Ovary (tissue), 9 donors: Measurements from ENCODE around the gene TTLL10. TPM values are rescaled to one million over a fixed set of nuclear protein-coding genes. Genes with fewer than 3 reads are reported as not detected.

ENCODE experiments used
- DNase-seq, 5 donors: peaks; one replicate each; pipeline ENCODE4 v3.0.0-alpha.2; 2019 to 2020
- H3K27ac ChIP-seq, 2 donors: fragments of 200-600 bp; one replicate each; pipeline versions ENCODE4 v1.5.1 to v1.8.0; 2019 to 2022
- H3K27me3 ChIP-seq: fragments of 200-600 bp; one replicate; pipeline ENCODE4 v1.8.0; 2022
- H3K36me3 ChIP-seq: fragments of 200-600 bp; sonication (generic); one replicate; pipeline ENCODE4 v1.5.1; 2019
- H3K4me1 ChIP-seq: one replicate; pipeline ENCODE4 v1.8.1; 2013; ENCODE audit warnings: mild to moderate bottlenecking, moderate library complexity; ENCODE audit not compliant: insufficient read depth
- H3K4me3 ChIP-seq: fragments of 200-600 bp; sonication (generic); one replicate; pipeline ENCODE4 v1.5.1; 2017
- H3K9me3 ChIP-seq, 2 donors: fragments of 200-600 bp in 1 of 2; sonication (generic) in 1 of 2; one replicate each; pipeline versions ENCODE4 v1.5.1 to v1.8.1; 2013 to 2019; ENCODE audit warnings: mild to moderate bottlenecking in 1 of 2, moderate library complexity in 1 of 2
- CTCF ChIP-seq, 3 donors: fragments of 450-650 bp in 2 of 3; fragments of 200-600 bp in 1 of 3; IDR thresholded peaks; one replicate each; pipeline versions ENCODE4 v1.5.1 to v1.8.0; 2016 to 2022; ENCODE audit warnings: antibody characterized with exemption in 3 of 3, mild to moderate bottlenecking in 1 of 3
- EP300 ChIP-seq: sonication (generic); formaldehyde crosslinking; IDR thresholded peaks from one replicate; pipeline ENCODE4 v1.6.1; 2017; ENCODE audit warnings: antibody characterized with exemption
- POLR2A ChIP-seq: fragments of 450-650 bp; IDR thresholded peaks from one replicate; pipeline ENCODE4 v1.6.1; 2017; ENCODE audit warnings: antibody characterized with exemption, mild to moderate bottlenecking, moderate library complexity
- WGBS, 3 donors: extraction: QIAGEN DNeasy Blood & Tissue Kit in 1 of 3; methylation state at CpG; one replicate each; pipeline versions ENCODE4 v1.1.5 to v1.1.7; 2013 to 2017; 5-methylcytosine and 5-hydroxymethylcytosine counted together
- intact Hi-C, 4 donors: fragments of 100-400 bp; cut with DNase I; formaldehyde crosslinking; loops; one replicate each; pipeline versions ENCODE4 v1.11.0 to v1.15.1; 2022 to 2023
- polyA plus RNA-seq, 2 donors: library from polyadenylated mRNA; stranded (reverse); fragments of 200-250 nt in 1 of 2; fragments of 350-450 nt in 1 of 2; fragmentation: Illumina TruSeq in 1 of 2; extraction: RNeasy Lipid Tissue Mini Kit (QIAGEN cat#74804) in 1 of 2; gene quantifications; one replicate each; pipeline ENCODE4 v1.2.3, GENCODE V29; 2013 to 2014
- total RNA-seq, 7 donors: library from RNA; depleted of rRNA in 2 of 7; stranded (reverse); fragments of >200 nt in 2 of 7; fragmentation: NEBNext Ultra II Directional in 3 of 7; extraction: Animal tissue kit (Norgen Biotek cat#: 25700) in 3 of 7; gene quantifications; one replicate each; pipeline versions ENCODE4 v1.1.0 to v1.2.4, GENCODE V29; 2016 to 2023
- donor health status: DM: no; HTN: no; CAD: no; lungs with moderate emphysema.
- donor health status: DM: no; HTN: no; CAD: no.
- donor health status: Bipolar disorder and iron deficiency.
- donor health status: DM: yes; HTN: yes; CAD: no.
- donor health status: DM: no; HTN: no; CAD: no.
- donor health status: DM: yes; HTN: yes; CAD: no.

The TTLL10 gene
- total and polyA plus RNA-seq, 9 donors, result 0.60 to 7.0 (median 1.1) TPM; not detected in 4

- 55 to 66% (median 65%) methylated on average over 10 to 14 of the region's 14 CpGs for WGBS, 3 donors
- no peak for DNase-seq
- no peak overlapping the region for H3K27ac ChIP-seq
- TF ChIP-seq POLR2A (no peak), EP300 (no peak), CTCF (IDR thresholded peaks at IDR 0.05) (no peak)
- no peaks in the 10 kb centered on the region for H3K27me3 ChIP-seq
- no peak overlapping the region for H3K4me3 ChIP-seq
- no peaks in the 10 kb centered on the region for H3K4me1 ChIP-seq
- intact Hi-C loops, result no loop called here
- H3K9me3 ChIP-seq, result no peaks in the 10 kb centered on the region
- no peaks in the 10 kb centered on the region for H3K36me3 ChIP-seq
Observed at GRCh38 chr1:1146026-1146425, 27.7 kb upstream of the TTLL10 start.

GRCh38 chr1:1146596-1146995 lies 27.1 kb upstream of the TTLL10 start:
- no peak for TF ChIP-seq POLR2A
- no peak for TF ChIP-seq EP300
- TF ChIP-seq CTCF (IDR thresholded peaks at IDR 0.05), result no peak
- H3K27me3 ChIP-seq, result no peaks in the 10 kb centered on the region
- intact Hi-C loops, result no loop called here

GRCh38 chr1:1148061-1148460 lies 25.6 kb upstream of the TTLL10 start:
- Histone ChIP-seq H3K4me3 (no peak overlapping the region), H3K36me3 (no peaks in the 10 kb centered on the region), H3K27me3 (no peaks in the 10 kb centered on the region), H3K4me1 (no peaks in the 10 kb centered on the region), H3K27ac (no peak overlapping the region), H3K9me3 (no peaks in the 10 kb centered on the region)
- DNase-seq, result no peak
- 85 to 90% (median 87%) methylated on average over 13 of the region's 13 CpGs for WGBS, 3 donors
- intact Hi-C loops, result no loop called here
- no peak for TF ChIP-seq EP300
- no peak for TF ChIP-seq POLR2A

More at GRCh38 chr1:1146596-1146995, 27.1 kb upstream of the TTLL10 start:
- no peak overlapping the region for H3K27ac ChIP-seq
- H3K4me1 ChIP-seq, result no peaks in the 10 kb centered on the region
- DNase-seq, result no peak
- H3K9me3 ChIP-seq, result no peaks in the 10 kb centered on the region
- no peaks in the 10 kb centered on the region for H3K36me3 ChIP-seq
- 87 to 91% (median 90%) methylated on average over 15 of the region's 15 CpGs for WGBS, 3 donors
- no peak overlapping the region for H3K4me3 ChIP-seq

GRCh38 chr1:1148569-1148968 lies 25.1 kb upstream of the TTLL10 start:
- no peaks in the 10 kb centered on the region for H3K9me3 ChIP-seq
- intact Hi-C loops, result no loop called here
- WGBS, 3 donors, result 72 to 77% (median 74%) methylated on average over 24 of the region's 24 CpGs
- no peaks in the 10 kb centered on the region for H3K36me3 ChIP-seq
- H3K27ac ChIP-seq, result no peak overlapping the region
- H3K27me3 ChIP-seq, result no peaks in the 10 kb centered on the region
- no peaks in the 10 kb centered on the region for H3K4me1 ChIP-seq
- DNase-seq, result no peak
- TF ChIP-seq CTCF (IDR thresholded peaks at IDR 0.05) (no peak), EP300 (no peak), POLR2A (no peak)
- H3K4me3 ChIP-seq, result no peak overlapping the region

- Histone ChIP-seq H3K9me3 (no peaks in the 10 kb centered on the region), H3K4me3 (no peak overlapping the region), H3K27me3 (no peaks in the 10 kb centered on the region), H3K36me3 (no peaks in the 10 kb centered on the region), H3K4me1 (no peaks in the 10 kb centered on the region), H3K27ac (no peak overlapping the region)
- TF ChIP-seq EP300 (no peak), POLR2A (no peak), CTCF (IDR thresholded peaks at IDR 0.05) (no peak)
- 75 to 84% (median 76%) methylated on average over 15 of the region's 15 CpGs for WGBS, 3 donors
- intact Hi-C loops, result no loop called here
- DNase-seq, result no peak
Observed at GRCh38 chr1:1149416-1149815, 24.3 kb upstream of the TTLL10 start.
